Gastroesophageal sphincter (tissue), 4 donors: ENCODE results near the gene KCNK2. TPM values are rescaled to one million over a fixed set of nuclear protein-coding genes. Genes with fewer than 3 reads are reported as not detected.

Experiments
- ATAC-seq: fragments of 150-250 bp; one replicate; pipeline ENCODE4 v1.9.1; 2016; ENCODE audit warnings: mild to moderate bottlenecking, moderate library complexity
- H3K27ac ChIP-seq, 4 donors: fragments of 200-600 bp; sonication (generic) in 3 of 4; 1 replicate in 3 of 4; 2 replicates in 1 of 4; pipeline ENCODE4 v1.5.1; 2016 to 2019
- H3K27me3 ChIP-seq: fragments of 200-600 bp; sonication (generic); one replicate; pipeline ENCODE4 v1.5.1; 2019
- H3K36me3 ChIP-seq, 2 donors: fragments of 200-600 bp; sonication (generic); one replicate each; pipeline ENCODE4 v1.5.1; 2019; ENCODE audit warnings: control low read depth in 1 of 2
- H3K4me1 ChIP-seq, 3 donors: fragments of 200-600 bp; sonication (generic); 1 replicate in 2 of 3; 2 replicates in 1 of 3; pipeline ENCODE4 v1.5.1; 2016 to 2019; ENCODE audit warnings: control low read depth in 2 of 3
- H3K4me3 ChIP-seq, 2 donors: fragments of 200-600 bp; sonication (generic); one replicate each; pipeline ENCODE4 v1.5.1; 2019; ENCODE audit warnings: mild to moderate bottlenecking in 1 of 2, moderate library complexity in 1 of 2
- H3K9me3 ChIP-seq, 3 donors: fragments of 200-600 bp; sonication (generic); one replicate each; pipeline ENCODE4 v1.5.1; 2017 to 2019; ENCODE audit warnings: control low read depth in 2 of 3
- CTCF ChIP-seq, 4 experiments: fragments of 200-600 bp in 2 of 4; fragments of 450-650 bp in 2 of 4; sonication (generic) in 1 of 4; IDR thresholded peaks; one replicate each; pipeline ENCODE4 v1.5.1; 2017 to 2019; ENCODE audit warnings: antibody characterized with exemption in 4 of 4, mild to moderate bottlenecking in 2 of 4, moderate library complexity in 2 of 4
- EP300 ChIP-seq: sonication (generic); formaldehyde crosslinking; IDR thresholded peaks from one replicate; pipeline ENCODE4 v1.6.1; 2017; ENCODE audit warnings: antibody characterized with exemption, mild to moderate bottlenecking
- POLR2A ChIP-seq, 2 donors: fragments of 450-650 bp; IDR thresholded peaks; one replicate each; pipeline ENCODE4 v1.6.1; 2017; ENCODE audit warnings: antibody characterized with exemption in 2 of 2, mild to moderate bottlenecking in 2 of 2, moderate library complexity in 1 of 2
- POLR2AphosphoS5 ChIP-seq: sonication (generic); formaldehyde crosslinking; IDR thresholded peaks from one replicate; pipeline ENCODE4 v1.6.1; 2017; ENCODE audit warnings: antibody characterized with exemption
- WGBS, 2 donors: methylation state at CpG; one replicate each; pipeline ENCODE4 v1.1.5; 2018; ENCODE audit warnings: low coverage in 1 of 2; 5-methylcytosine and 5-hydroxymethylcytosine counted together
- total RNA-seq, 4 donors: library from RNA; depleted of rRNA; stranded (reverse); fragments of >200 nt; gene quantifications; one replicate each; pipeline ENCODE4 v1.1.0, GENCODE V29; 2016

Gene KCNK2
- total RNA-seq, 4 donors from 2014 or later: 1.1 to 3.7 (median 1.6) TPM

DNA sequence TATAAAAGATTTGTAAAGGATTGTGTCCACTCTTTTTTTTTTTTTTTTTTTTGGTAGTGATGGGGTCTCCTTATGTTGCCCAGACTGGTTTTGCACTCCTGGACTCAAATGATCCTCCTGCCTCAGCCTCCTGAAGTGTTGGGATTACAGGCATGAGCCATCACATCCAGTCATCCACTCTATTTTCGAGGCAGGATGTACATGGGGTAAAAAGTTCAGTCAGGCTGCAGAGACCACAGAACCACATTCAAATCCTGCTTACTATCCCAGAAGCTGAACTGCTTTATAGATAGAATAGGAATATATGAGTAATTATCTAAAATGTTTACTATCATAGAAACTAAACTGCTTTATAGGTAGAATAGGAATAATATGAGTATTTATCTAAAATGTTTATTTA is 26.0 kb upstream of the KCNK2 start:
- Histone ChIP-seq H3K9me3 (no peaks in the 10 kb centered on the region), H3K4me3 (no peak overlapping the region), H3K4me1 (no peaks in the 10 kb centered on the region), H3K27me3 (no peaks in the 10 kb centered on the region), H3K36me3 (no peaks in the 10 kb centered on the region), H3K27ac (no peak overlapping the region)
- no peak for ATAC-seq
- WGBS, 2 donors: 20 to 43% methylated on average over 1 of the region's 1 CpG
- TF ChIP-seq CTCF (IDR thresholded peaks at IDR 0.05): no peak
- TF ChIP-seq POLR2AphosphoS5: no peak
- no peak for TF ChIP-seq EP300
- TF ChIP-seq POLR2A (IDR thresholded peaks at IDR 0.05): no peak

GRCh38 chr1:215059947-215060346 is 22.6 kb upstream of the KCNK2 start:
- Histone ChIP-seq H3K27ac (no peak overlapping the region), H3K9me3 (no peaks in the 10 kb centered on the region), H3K36me3 (no peaks in the 10 kb centered on the region), H3K27me3 (no peaks in the 10 kb centered on the region), H3K4me3 (no peak overlapping the region), H3K4me1 (no peaks in the 10 kb centered on the region)
- TF ChIP-seq POLR2AphosphoS5 (no peak), EP300 (no peak)
- WGBS, 2 donors: 81 to 94% methylated on average over 4 to 5 of the region's 8 CpGs
- no peak for ATAC-seq

GRCh38 chr1:215064327-215064726 is 18.2 kb upstream of the KCNK2 start:
- Histone ChIP-seq H3K9me3 (no peaks in the 10 kb centered on the region), H3K36me3 (no peaks in the 10 kb centered on the region), H3K27me3 (no peaks in the 10 kb centered on the region), H3K4me3 (no peak overlapping the region), H3K4me1 (no peaks in the 10 kb centered on the region), H3K27ac (no peak overlapping the region)
- 61 to 69% methylated on average over 2 to 5 of the region's 5 CpGs for WGBS, 2 donors
- TF ChIP-seq EP300 (no peak), POLR2A (IDR thresholded peaks at IDR 0.05) (no peak), POLR2AphosphoS5 (no peak), CTCF (IDR thresholded peaks at IDR 0.05) (no peak)
- ATAC-seq: no peak

- no peak for ATAC-seq
- Histone ChIP-seq H3K9me3 (no peaks in the 10 kb centered on the region), H3K36me3 (no peaks in the 10 kb centered on the region), H3K4me3 (no peak overlapping the region), H3K4me1 (no peaks in the 10 kb centered on the region), H3K27ac (no peak overlapping the region), H3K27me3 (peaks cover 6% of the 10 kb centered on the region)
- WGBS, 2 donors: 25% methylated on average over 1 of the region's 1 CpG; no CpG with 5 or more reads in 1 of the 2 donors
- no peak for TF ChIP-seq CTCF (IDR thresholded peaks at IDR 0.05)
- no peak for TF ChIP-seq POLR2A (IDR thresholded peaks at IDR 0.05)
- no peak for TF ChIP-seq POLR2AphosphoS5
- no peak for TF ChIP-seq EP300
These were observed 11.5 kb upstream of the KCNK2 start for GRCh38 chr1:215071078-215071477.

GRCh38 chr1:215076322-215076721 is 6.2 kb upstream of the KCNK2 start:
- no peak for TF ChIP-seq POLR2A (IDR thresholded peaks at IDR 0.05)
- Histone ChIP-seq H3K4me3 (no peak overlapping the region), H3K27me3 (peaks cover 21% of the 10 kb centered on the region), H3K27ac (no peak overlapping the region), H3K9me3 (no peaks in the 10 kb centered on the region), H3K36me3 (no peaks in the 10 kb centered on the region), H3K4me1 (no peaks in the 10 kb centered on the region)
- no peak for ATAC-seq
- 40 to 50% methylated on average over 1 of the region's 1 CpG for WGBS, 2 donors

GRCh38 chr1:215079456-215079855 is 3.1 kb upstream of the KCNK2 start:
- no peak overlapping the region for H3K4me3 ChIP-seq
- no peaks in the 10 kb centered on the region for H3K36me3 ChIP-seq
- 30 to 49% methylated on average over 1 to 2 of the region's 2 CpGs for WGBS, 2 donors
- H3K4me1 ChIP-seq: peaks cover 0 to 18% (median 0%) of the 10 kb centered on the region in 3 donors
- no peak for TF ChIP-seq CTCF (IDR thresholded peaks at IDR 0.05)
- no peak for TF ChIP-seq POLR2AphosphoS5
- no peak for TF ChIP-seq POLR2A (IDR thresholded peaks at IDR 0.05)
- no peak for TF ChIP-seq EP300
- H3K27me3 ChIP-seq: peaks cover 51% of the 10 kb centered on the region
- H3K9me3 ChIP-seq: no peaks in the 10 kb centered on the region
- H3K27ac ChIP-seq: no peak overlapping the region
- no peak for ATAC-seq
